Glutamatergic neuron (in vitro differentiated cells): ENCODE results near the gene STK36. TPM values are rescaled to one million over a fixed set of nuclear protein-coding genes. Genes with fewer than 3 reads are reported as not detected.
A peak's percentile ranks its signal among the peaks of the same experiment; 100 is the strongest.

ENCODE experiments used
- DNase-seq: peaks from one replicate; pipeline ENCODE4 v3.0.0; 2022
- H3K27ac Mint-ChIP-seq: one replicate; pipeline ENCODE4 v1.8.0; 2020; ENCODE audit warnings: mild to moderate bottlenecking, mixed read lengths, inconsistent platforms; ENCODE audit not compliant: unreplicated experiment
- H3K27me3 Mint-ChIP-seq: one replicate; pipeline ENCODE4 v1.8.0; 2020; ENCODE audit warnings: mild to moderate bottlenecking, moderate library complexity, mixed read lengths, inconsistent platforms; ENCODE audit not compliant: unreplicated experiment
- H3K36me3 Mint-ChIP-seq: one replicate; pipeline ENCODE4 v1.8.0; 2020; ENCODE audit warnings: mild to moderate bottlenecking, mixed read lengths, inconsistent platforms; ENCODE audit not compliant: unreplicated experiment
- H3K4me1 Mint-ChIP-seq: one replicate; pipeline ENCODE4 v1.8.0; 2020; ENCODE audit warnings: mild to moderate bottlenecking, low read depth, mixed read lengths, inconsistent platforms; ENCODE audit not compliant: unreplicated experiment
- H3K4me3 Mint-ChIP-seq: one replicate; pipeline ENCODE4 v1.8.0; 2020; ENCODE audit warnings: mild to moderate bottlenecking, mixed read lengths, inconsistent platforms; ENCODE audit not compliant: unreplicated experiment
- H3K9me3 Mint-ChIP-seq: one replicate; pipeline ENCODE4 v1.8.0; 2020; ENCODE audit warnings: mild to moderate bottlenecking, moderate library complexity, mixed read lengths, inconsistent platforms; ENCODE audit not compliant: unreplicated experiment
- CTCF ChIP-seq: fragments of 200-600 bp; sonication (generic); IDR thresholded peaks from one replicate; pipeline ENCODE4 v1.5.0; 2021; ENCODE audit not compliant: partially characterized antibody, unreplicated experiment
- total RNA-seq: library from RNA; stranded (reverse); fragmentation: NEBNext Ultra II Directional; extraction: Animal tissue kit (Norgen Biotek cat#: 25700); gene quantifications from one replicate; pipeline ENCODE4 v1.2.1, GENCODE V29; 2021; ENCODE audit not compliant: unreplicated experiment

The STK36 gene
- total RNA-seq, 1 donor from 2014 or later: 101 TPM

GRCh38 chr2:218648787-218649100, 23.1 kb upstream of the STK36 start:
- Mint-ChIP-seq H3K4me1 (no peaks in the 10 kb centered on the region), H3K27me3 (no peaks in the 10 kb centered on the region), H3K9me3 (no peaks in the 10 kb centered on the region), H3K4me3 (no peak overlapping the region), H3K27ac (no peak overlapping the region), H3K36me3 (no peaks in the 10 kb centered on the region)
- DNase-seq: no peak
- TF ChIP-seq CTCF: peak; percentile 25

- Mint-ChIP-seq H3K4me3 (no peak overlapping the region), H3K4me1 (peaks cover 6% of the 10 kb centered on the region), H3K36me3 (no peaks in the 10 kb centered on the region), H3K27me3 (peaks cover 4% of the 10 kb centered on the region), H3K9me3 (peaks cover 5% of the 10 kb centered on the region), H3K27ac (no peak overlapping the region)
- TF ChIP-seq CTCF: no peak
- no peak for DNase-seq
Measured at GRCh38 chr2:218655751-218656150, 16.1 kb upstream of the STK36 start.

- TF ChIP-seq CTCF: peak; percentile 58
- peaks cover 7% of the 10 kb centered on the region for H3K9me3 Mint-ChIP-seq
Measured at GRCh38 chr2:218658671-218659257, 13.1 kb upstream of the STK36 start.

GRCh38 chr2:218659258-218659987, 12.5 kb upstream of the STK36 start, which contains the start of the genes BCS1L and ZNF142:
BCS1L (plus strand) TSS chr2:218659683; CDS start chr2:218660988, 1,305 bp downstream.
ZNF142 (minus strand) TSS chr2:218659623; CDS start chr2:218656429, 3,194 bp downstream.
- peak within 1 kb of the TSS; percentile 83 for H3K27ac Mint-ChIP-seq
- H3K9me3 Mint-ChIP-seq: peaks cover 8% of the 10 kb centered on the region
- peak; percentile 95 for DNase-seq
- no peak for TF ChIP-seq CTCF
- H3K36me3 Mint-ChIP-seq: peaks cover 2% of the 10 kb centered on the region
- peak within 1 kb of the TSS; percentile 100 for H3K4me3 Mint-ChIP-seq
- peaks cover 11% of the 10 kb centered on the region for H3K27me3 Mint-ChIP-seq
- peaks cover 6% of the 10 kb centered on the region for H3K4me1 Mint-ChIP-seq

More at GRCh38 chr2:218658671-218659257, 13.1 kb upstream of the STK36 start:
- peak; percentile 58 for DNase-seq
- Mint-ChIP-seq H3K4me1 (peaks cover 6% of the 10 kb centered on the region), H3K27ac (peak overlapping the region; percentile 83), H3K36me3 (no peaks in the 10 kb centered on the region), H3K4me3 (peak overlapping the region; percentile 100), H3K27me3 (peaks cover 11% of the 10 kb centered on the region)

GRCh38 chr2:218659988-218660358, 11.9 kb upstream of the STK36 start:
- Mint-ChIP-seq H3K27me3 (peaks cover 11% of the 10 kb centered on the region), H3K4me3 (peak overlapping the region; percentile 100), H3K36me3 (peaks cover 3% of the 10 kb centered on the region), H3K9me3 (peaks cover 10% of the 10 kb centered on the region), H3K4me1 (peaks cover 6% of the 10 kb centered on the region), H3K27ac (peak overlapping the region; percentile 83)
- DNase-seq: no peak
- no peak for TF ChIP-seq CTCF
